Activated CD8-positive, alpha-beta memory T cell treated with anti-CD3 and anti-CD28 coated beads, Interleukin-2, amount 50 U/mL, for 24 hours (primary cell): ENCODE data around the gene ZNF862.
"Not testable (repeated sequence)": the region's sequence is repeated elsewhere in the genome, so short reads cannot be mapped to it uniquely, and the experiment has no call there.

Source experiments
- DNase-seq: peaks from one replicate; pipeline ENCODE4 v3.0.0-alpha.2; 2020; ENCODE audit errors: extremely low read depth

The ZNF862 gene

DNA sequence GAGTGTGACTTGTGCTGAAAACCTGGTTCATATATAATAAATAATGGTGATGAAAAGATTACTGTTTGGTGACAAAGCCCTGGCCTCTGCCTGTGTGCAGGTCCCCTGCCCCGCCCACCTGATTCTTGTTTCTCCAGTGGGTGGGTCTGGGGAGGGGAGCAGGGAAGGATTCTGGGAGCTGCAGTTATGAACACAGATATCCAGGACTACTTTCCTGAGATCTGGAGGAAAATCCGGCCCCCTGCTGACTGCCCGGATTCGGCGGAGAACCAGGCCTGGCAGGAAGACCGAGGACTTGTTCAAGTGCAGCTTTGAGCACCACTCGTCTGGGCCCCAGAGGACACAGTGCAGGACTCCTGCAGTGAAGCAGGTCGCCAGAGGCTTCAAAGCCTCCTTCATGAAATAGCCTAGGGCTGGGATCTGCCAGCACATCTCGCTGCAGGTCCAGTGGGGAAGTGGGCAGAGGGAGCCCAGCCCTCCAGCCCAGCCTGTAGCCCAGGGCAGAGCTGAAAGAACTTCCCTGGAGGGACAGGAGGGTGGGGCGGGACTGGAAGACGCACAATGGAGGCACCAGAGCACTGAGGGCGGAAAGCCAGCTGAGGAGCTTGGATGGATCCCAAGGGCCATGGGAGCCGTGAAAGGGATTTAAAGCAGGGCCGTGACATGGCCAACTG lies 42.6 kb downstream of the ZNF862 start:
- no peak for DNase-seq

DNA sequence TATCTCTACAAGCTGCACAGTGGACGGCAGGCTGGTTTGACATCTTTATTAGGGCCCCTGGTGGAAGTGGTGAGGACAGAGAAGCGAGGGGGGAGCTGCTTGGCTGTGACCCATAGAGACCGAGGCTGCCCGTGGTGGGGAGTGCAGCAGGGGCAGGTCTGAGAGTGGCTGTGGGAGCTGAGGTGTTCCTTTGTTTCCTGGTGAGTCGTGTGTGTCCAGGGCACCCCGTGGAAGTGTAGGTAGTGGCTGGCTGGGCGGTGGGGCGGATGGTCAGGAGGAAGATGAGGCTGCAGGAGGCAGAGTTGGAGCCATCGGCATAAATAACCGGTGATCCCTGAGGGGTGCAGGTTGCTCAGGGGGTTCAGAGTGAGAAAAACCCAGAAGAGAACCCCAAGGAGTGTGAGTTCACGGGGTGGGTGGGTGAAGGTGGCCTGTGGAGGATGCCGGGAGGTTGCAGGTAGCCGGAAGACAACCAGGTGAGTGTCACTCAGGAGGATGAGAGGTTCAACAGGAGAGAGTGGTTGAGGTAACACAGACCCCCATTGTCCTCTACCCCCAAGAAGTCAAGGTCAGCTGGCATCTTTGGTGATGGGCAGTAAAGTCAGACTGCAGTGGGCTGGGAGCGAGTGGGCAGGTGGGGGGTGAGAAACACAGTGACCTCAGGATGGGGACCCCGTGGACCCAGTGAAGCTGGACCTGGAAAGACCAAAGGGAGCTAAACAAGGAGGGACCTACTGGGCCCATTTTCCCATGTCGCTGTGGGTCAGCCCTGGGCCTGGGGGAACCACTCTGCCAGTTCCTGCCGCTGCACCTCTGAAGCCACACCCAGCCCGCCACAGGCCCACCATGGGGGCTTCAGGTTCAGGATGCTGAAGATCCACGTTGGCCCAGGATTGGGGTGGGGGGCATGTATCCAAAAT lies 43.4 kb downstream of the ZNF862 start:
- DNase-seq: no peak

DNA sequence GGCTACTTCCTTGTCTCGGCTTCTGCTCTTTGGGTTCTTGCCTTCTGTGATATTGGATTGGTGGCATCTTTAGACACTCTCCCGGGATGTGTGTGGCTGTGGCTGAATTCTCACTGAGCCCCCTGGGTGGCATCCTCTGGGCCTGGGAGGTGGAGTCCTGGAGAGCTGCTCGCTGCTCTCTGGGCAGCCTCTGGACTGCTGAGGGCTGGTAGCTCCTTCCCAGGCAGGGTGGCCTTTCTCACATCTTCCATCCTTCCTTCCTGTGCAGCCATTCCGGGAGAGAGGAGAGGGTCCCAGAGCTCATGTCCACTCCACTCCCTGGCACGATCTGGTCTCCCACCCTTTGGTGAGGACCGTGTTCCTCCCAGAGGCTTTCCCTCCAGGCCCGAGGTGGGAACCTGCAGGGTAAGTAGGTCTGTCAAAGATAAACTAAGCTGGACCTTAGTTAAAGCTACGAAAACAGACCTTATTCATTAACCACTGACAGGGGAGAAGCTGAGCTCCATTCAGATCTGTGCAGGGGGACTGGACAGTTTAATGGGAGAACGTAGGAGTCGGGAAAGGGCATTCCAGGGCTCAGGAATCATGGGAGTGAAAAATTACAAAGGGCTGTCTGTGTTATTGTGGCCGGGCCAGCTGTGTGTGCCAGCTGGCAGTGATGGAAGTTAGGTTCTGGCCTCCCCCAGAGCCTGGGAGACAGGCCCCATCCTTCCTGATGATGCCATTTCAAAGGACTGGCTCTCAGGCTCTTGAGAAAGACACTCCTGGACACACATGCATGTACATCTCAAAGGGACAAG lies 44.3 kb downstream of the ZNF862 start:
- DNase-seq: no peak

DNA sequence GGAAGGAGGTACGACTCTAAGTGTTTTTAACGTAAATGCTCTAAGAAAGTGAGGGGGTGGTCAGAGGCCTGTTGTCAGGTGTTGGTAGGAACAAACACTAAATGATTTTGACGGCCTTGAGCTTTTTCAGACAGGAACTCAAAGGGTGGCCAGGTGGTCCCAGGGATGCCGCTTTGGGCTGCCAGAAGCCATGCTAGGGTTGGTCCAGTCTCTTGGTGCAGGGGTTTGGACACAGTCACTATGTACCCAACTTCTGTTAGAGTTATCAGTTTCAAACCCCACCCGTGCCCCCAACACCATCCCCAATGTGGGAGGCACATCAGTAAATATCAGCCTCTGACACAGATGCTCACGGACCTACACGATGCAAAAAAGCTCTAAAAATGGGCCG lies 44.9 kb downstream of the ZNF862 start:
- DNase-seq: no peak

DNA sequence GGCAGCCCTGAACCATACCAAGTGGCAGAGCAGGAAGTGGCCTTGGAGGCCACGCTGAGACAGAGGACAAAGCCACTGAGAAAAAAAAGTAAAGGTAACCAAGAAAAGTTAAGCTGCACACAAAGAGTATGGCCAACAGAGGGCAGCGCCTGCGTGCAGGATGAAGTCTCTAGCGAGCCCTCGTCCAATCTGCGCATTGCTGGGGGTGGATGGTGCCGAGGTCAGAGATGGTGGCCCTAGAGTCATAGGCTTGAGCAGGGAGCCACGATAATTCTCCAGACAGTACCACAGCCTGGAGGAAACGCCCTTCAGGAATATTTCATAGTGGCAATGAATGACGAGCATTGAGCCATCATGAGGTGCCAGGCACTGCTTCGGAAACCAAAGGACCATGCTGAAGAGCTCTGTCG lies 45.3 kb downstream of the ZNF862 start:
- no peak for DNase-seq

DNA sequence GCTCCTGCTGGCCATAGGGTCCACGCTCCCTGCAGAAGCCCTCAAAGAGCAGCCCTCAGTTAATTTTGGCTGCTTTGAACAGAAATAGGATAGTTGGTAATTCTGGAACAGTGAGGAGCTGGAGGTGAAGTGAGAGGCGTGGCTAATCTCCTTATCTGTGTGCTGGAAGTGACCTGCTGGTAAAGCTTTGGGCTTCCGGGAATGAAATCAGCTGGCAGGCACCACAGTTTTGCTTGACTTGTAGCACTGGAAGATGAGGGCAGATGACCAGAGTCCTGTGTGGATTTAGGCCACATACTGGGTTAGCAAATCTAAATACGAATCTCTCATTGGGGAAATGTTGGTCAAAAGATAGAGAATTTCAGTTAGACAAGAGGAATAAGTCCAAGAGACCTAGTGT lies 45.8 kb downstream of the ZNF862 start:
- no peak for DNase-seq

DNA sequence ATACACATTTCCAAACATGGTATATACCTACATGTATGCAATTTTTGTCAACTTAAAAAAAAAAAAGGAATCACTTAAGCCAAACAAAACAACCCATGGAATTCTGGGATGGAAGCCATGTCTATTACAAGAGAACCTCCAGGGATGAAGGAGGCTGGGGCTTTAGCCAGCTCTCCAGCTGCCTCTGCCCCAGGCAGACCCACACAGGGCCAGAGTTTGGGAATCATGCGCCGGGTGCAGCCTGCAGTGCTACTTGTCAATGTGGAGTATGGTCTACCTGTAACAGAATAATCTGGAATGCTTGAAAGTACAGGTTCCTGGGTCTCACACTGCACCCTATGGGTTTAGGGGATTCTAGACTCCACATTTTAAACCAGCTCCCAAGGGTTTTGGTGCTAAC lies 46.4 kb downstream of the ZNF862 start:
- DNase-seq: no peak

DNA sequence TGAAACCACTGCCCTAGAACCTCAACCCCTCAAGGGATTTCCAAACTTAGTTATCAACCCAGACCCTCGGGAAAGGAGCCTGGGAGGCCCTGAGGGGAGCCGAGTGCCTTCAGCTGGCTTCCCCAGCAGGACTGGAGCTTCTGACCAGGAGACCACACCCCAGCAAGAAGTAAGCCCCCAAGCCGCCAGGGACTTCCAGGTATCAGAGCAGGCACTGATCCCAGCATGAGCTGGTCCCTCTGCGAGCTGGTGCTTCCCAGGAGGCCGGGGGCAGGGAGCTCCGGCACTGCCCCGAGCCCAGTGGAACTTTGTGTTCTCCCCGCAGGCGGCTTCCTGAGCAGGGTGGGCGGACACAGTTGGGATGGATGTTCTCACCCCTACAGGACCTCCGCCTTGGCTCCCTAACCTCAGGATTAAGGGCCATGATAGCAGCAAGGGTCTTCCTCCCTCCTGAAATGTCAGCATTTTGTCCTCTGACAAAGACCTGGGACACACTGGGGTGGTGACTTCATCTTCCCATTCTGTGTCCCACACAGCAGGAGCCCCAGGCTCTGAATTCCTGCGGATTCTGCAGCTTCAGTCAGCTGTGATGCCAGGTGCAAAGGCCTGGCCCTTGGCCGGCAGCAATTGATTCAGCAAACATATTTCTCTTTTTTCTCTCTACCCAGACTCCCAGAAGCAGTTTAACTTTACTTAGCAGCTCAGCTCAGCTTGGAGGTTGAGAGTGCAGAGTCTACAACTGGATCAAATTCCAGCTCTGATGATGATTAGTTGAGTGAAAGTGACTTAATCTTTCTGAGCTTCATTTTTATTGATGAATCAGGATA lies 47.2 kb downstream of the ZNF862 start:
- no peak for DNase-seq

DNA sequence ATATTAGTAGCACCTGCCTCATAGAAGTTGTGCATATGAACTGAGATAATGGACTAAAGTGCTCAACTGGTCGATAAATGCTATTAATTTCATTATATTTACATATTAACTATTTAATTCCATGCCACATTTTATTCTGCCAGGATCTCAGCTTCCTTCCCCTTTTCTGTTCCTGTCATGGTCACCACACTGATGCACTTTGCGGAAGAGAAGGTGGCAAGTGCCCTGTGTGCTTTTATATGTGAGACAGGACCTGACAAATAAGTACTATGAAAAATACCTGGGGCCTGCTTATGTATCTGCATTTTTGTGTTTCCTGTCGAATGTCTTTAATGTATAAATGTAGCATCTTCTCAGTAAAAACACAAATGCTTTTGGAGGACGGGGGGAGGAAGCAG lies 47.8 kb downstream of the ZNF862 start:
- no peak for DNase-seq

DNA sequence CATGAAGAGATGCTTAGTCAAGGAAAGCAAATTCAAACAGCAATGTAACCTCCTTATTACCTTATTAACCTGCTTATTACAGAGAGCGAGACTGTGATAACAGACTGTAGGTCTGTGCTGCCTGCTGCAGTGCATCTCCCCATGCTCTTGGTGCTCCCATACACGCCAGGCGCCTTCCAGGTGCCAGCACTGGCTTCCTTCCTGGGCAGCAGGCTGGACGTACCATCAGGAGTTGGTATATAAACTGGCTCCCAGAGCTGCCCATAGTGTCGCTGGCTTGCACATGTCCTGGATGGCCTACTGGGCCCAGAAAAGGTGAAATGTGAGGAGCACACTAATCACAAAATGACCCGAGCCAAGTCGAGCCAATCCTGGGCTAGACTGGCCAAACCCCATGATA lies 49.1 kb downstream of the ZNF862 start:
- no peak for DNase-seq

DNA sequence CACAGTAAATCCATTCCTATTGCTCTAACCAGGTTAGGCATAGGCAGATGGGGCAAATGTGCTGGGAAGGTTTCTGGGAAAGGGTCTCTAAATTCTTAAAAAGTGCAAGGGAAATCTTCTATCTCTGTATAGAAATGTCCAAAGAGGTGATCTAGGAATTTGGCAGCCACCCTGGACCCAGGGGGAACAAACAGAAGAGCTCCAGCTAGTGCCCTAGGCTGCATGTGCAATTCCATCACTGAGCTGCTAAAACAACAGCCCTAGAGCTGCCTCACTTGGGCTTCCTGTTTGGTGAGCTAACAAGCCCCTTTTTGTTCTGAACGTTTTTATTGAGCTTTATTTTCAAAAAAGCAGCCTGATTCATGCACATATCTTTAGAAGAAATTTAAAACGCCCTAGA lies 52.5 kb downstream of the ZNF862 start:
- not testable (repeated sequence) for DNase-seq

DNA sequence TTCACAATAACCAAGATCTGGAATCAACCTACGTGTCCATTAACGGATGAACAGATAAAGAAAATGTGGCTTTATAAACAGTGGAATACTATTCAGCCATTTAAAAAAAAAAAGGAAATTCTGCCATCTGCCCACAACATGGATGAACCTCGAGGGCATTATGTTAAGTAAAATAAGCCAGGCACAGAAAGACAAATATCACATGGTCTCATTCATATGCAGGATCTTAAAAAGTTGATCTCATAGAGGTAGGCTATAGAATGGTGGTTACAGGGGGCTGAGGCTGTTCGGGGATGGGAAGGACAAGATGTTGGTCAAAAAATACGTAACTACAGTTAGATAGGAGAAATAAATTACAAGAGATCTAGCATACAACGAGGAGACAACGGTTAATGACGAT lies 56.8 kb downstream of the ZNF862 start:
- not testable (repeated sequence) for DNase-seq

DNA sequence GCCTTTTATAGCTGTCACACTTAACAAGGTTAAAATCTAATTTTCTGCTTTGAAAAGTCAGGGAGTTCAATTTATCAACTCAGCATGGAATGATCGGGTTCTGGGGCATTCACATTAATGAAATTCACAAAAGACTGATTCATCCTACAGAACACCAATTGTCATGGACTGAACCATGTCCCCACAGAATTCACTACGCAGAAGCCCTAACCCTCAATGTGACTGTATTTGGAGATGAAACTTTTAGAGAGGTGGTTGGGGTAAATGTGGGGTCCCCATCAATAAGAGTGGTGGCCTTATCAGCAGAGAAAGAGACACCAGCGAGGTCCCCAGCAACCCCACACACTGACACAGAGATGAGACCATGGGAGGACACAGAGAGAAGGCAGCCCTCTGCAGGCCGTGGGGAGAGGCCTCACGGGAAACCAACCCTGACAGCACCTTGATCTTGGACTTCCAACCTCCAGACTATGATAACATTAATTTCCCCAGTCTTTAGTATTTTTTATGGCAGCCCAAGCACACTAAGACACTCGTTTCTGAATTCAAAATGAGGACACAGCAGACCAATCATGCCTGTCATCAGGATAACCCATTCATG lies 69.7 kb downstream of the ZNF862 start:
- not testable (repeated sequence) for DNase-seq

DNA sequence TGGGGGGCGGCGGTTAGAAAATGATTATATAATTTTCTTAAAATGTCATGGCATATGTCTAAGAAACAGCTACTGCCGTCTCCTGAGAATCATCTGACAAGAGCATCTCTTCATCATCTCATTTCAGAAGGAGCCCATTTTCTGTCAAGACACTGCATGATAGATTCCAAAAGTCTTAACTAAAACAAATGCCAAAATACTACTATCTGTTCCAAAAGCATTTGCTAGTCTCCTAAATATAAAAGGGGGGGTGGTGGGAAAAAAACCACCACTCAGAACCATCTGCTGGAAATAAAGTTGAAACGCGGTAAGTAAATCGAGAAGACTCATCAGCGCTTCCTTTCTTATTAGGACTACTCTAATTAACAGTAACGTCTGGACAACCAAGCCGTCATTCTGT lies 72.0 kb downstream of the ZNF862 start:
- DNase-seq: not testable (repeated sequence)

DNA sequence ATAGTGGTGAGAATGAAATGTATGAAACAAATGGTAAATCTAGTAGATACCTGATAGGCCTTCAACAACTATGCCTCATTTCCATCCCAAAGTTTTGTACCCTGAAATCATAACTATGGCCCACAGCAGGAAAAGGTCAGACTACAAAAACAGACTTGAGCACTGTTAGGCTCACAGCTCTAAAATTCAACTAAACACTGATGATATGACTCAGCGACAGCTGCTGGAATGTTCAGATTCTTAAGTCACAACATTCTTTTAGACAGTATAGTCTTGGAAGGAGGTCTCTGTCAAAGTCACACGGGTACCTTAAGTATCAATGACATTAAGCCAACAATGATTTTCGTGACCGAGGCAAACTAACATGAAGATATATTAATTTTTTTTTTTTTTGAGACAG lies 74.0 kb downstream of the ZNF862 start:
- not testable (repeated sequence) for DNase-seq
